Measurements from ENCODE around the gene BRD4.

DNA sequence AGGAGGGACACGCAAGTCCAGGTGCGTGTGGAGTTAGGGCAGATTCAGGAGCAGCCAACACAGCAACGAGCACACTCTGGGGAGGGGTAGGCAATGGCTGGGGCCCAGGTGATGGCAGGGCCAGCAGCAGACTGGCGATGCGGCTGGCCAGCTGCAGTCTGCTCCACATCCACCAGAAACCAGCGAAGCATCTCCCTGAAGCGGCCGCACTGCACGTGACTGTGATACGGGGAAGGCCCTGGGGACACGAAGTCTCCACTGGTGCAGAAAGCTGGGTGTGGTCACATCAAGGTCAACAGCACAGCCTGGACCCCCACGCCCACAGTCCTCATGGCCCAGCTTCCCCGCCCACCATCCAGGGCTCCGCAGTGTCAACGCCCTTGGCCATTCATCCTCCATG is 78.8 kb downstream of the BRD4 start:
- TF ChIP-seq, protein P1, sequence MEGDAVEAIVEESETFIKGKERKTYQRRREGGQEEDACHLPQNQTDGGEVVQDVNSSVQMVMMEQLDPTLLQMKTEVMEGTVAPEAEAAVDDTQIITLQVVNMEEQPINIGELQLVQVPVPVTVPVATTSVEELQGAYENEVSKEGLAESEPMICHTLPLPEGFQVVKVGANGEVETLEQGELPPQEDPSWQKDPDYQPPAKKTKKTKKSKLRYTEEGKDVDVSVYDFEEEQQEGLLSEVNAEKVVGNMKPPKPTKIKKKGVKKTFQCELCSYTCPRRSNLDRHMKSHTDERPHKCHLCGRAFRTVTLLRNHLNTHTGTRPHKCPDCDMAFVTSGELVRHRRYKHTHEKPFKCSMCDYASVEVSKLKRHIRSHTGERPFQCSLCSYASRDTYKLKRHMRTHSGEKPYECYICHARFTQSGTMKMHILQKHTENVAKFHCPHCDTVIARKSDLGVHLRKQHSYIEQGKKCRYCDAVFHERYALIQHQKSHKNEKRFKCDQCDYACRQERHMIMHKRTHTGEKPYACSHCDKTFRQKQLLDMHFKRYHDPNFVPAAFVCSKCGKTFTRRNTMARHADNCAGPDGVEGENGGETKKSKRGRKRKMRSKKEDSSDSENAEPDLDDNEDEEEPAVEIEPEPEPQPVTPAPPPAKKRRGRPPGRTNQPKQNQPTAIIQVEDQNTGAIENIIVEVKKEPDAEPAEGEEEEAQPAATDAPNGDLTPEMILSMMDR (IDR thresholded peaks at IDR 0.05) = no peak
- no peak for TF ChIP-seq POLR2A (IDR thresholded peaks at IDR 0.05)

All from suprapubic skin (tissue), 3 donors.